Gastrocnemius medialis (tissue), 4 donors: ENCODE results near the gene IFNG. TPM values are rescaled to one million over a fixed set of nuclear protein-coding genes. Genes with fewer than 3 reads are reported as not detected.

Source experiments
- ATAC-seq, 2 donors: fragments of 150-250 bp; one replicate each; pipeline ENCODE4 v1.9.1; 2016
- DNase-seq, 2 donors: peaks; one replicate each; pipeline ENCODE4 v3.0.0-alpha.2; 2019
- H3K27ac ChIP-seq, 4 donors: fragments of 200-600 bp; sonication (generic); 1 replicate in 1 of 4; 2 replicates in 3 of 4; pipeline ENCODE4 v1.5.1; 2016 to 2018; ENCODE audit warnings: mild to moderate bottlenecking in 2 of 4, moderate library complexity in 1 of 4
- H3K27me3 ChIP-seq, 3 donors: fragments of 200-600 bp; sonication (generic) in 2 of 3; 1 replicate in 1 of 3; 2 replicates in 2 of 3; pipeline versions ENCODE4 v1.5.1 to v1.6.0; 2016 to 2019; ENCODE audit warnings: mild to moderate bottlenecking in 1 of 3, moderate library complexity in 1 of 3
- H3K36me3 ChIP-seq, 2 donors: fragments of 200-600 bp; sonication (generic) in 1 of 2; one replicate each; pipeline ENCODE4 v1.5.1; 2017 to 2018
- H3K4me1 ChIP-seq, 2 donors: fragments of 200-600 bp; sonication (generic) in 1 of 2; one replicate each; pipeline ENCODE4 v1.5.1; 2016 to 2017; ENCODE audit warnings: mild to moderate bottlenecking in 2 of 2
- H3K4me3 ChIP-seq, 4 donors: fragments of 200-600 bp; sonication (generic) in 3 of 4; 1 replicate in 1 of 4; 2 replicates in 3 of 4; pipeline ENCODE4 v1.5.1; 2016 to 2019; ENCODE audit warnings: mild to moderate bottlenecking in 2 of 4
- H3K9me3 ChIP-seq, 3 donors: fragments of 200-600 bp; sonication (generic) in 2 of 3; 1 replicate in 1 of 3; 2 replicates in 2 of 3; pipeline ENCODE4 v1.5.1; 2016 to 2019
- CTCF ChIP-seq, 5 experiments: fragments of 450-650 bp in 3 of 5; fragments of 200-600 bp in 2 of 5; sonication (generic) in 2 of 5; IDR thresholded peaks in 4 of 5; conservative IDR thresholded peaks in 1 of 5; 1 replicate in 4 of 5; 2 replicates in 1 of 5; pipeline ENCODE4 v1.5.1; 2016 to 2019; ENCODE audit warnings: antibody characterized with exemption in 5 of 5, mild to moderate bottlenecking in 3 of 5, moderate library complexity in 3 of 5
- POLR2A ChIP-seq, 2 donors: fragments of 450-650 bp; IDR thresholded peaks; one replicate each; pipeline ENCODE4 v1.6.1; 2017; ENCODE audit warnings: antibody characterized with exemption in 2 of 2, mild to moderate bottlenecking in 2 of 2, moderate library complexity in 2 of 2
- in situ Hi-C, 4 donors: fragments of 200-750 bp; cut with MboI; loops; one replicate each; pipeline versions ENCODE4 v1.15.0 to v1.8.0; 2017; ENCODE audit warnings: low sequenced_read_pairs in 4 of 4
- intact Hi-C: fragments of 100-400 bp; cut with DNase I; formaldehyde crosslinking; loops from one replicate; pipeline ENCODE4 v1.15.1; 2023; ENCODE audit warnings: low total_unique reads
- total RNA-seq, 4 donors: library from RNA; depleted of rRNA; stranded (reverse); fragments of >200 nt; gene quantifications; one replicate each; pipeline versions ENCODE4 v1.1.0 to v1.2.3, GENCODE V29; 2016

IFNG gene
- total RNA-seq, 4 donors from 2014 or later: not detected

GRCh38 chr12:68148261-68148951 is 11.1 kb downstream of the IFNG start:
- Histone ChIP-seq H3K9me3 (no peaks in the 10 kb centered on the region), H3K27me3 (no peaks in the 10 kb centered on the region), H3K4me1 (no peaks in the 10 kb centered on the region), H3K4me3 (no peak overlapping the region), H3K27ac (no peak overlapping the region), H3K36me3 (no peaks in the 10 kb centered on the region)
- in situ Hi-C loops (no loop called here), intact Hi-C loops (no loop called here)
- no peak for TF ChIP-seq CTCF (IDR thresholded peaks at IDR 0.05 in 4 of 5, conservative IDR thresholded peaks at IDR 0.05 in 1 of 5)
- TF ChIP-seq POLR2A (IDR thresholded peaks at IDR 0.05): no peak
- DNase-seq: no peak
- ATAC-seq: no peak

GRCh38 chr12:68140556-68140955 is 19.0 kb downstream of the IFNG start:
- Histone ChIP-seq H3K27ac (no peak overlapping the region), H3K27me3 (no peaks in the 10 kb centered on the region), H3K4me3 (no peak overlapping the region), H3K4me1 (no peaks in the 10 kb centered on the region), H3K9me3 (no peaks in the 10 kb centered on the region), H3K36me3 (no peaks in the 10 kb centered on the region)
- ATAC-seq (no peak), DNase-seq (no peak)
- in situ Hi-C loops: no loop called here
- intact Hi-C loops: no loop called here
- no peak for TF ChIP-seq CTCF (IDR thresholded peaks at IDR 0.05 in 4 of 5, conservative IDR thresholded peaks at IDR 0.05 in 1 of 5)
- no peak for TF ChIP-seq POLR2A (IDR thresholded peaks at IDR 0.05)

GRCh38 chr12:68139941-68140340 is 19.6 kb downstream of the IFNG start:
- no peaks in the 10 kb centered on the region for H3K4me1 ChIP-seq
- DNase-seq (no peak), ATAC-seq (no peak)
- no peak for TF ChIP-seq CTCF (IDR thresholded peaks at IDR 0.05 in 4 of 5, conservative IDR thresholded peaks at IDR 0.05 in 1 of 5)
- TF ChIP-seq POLR2A (IDR thresholded peaks at IDR 0.05): no peak
- H3K27me3 ChIP-seq: no peaks in the 10 kb centered on the region
- H3K9me3 ChIP-seq: no peaks in the 10 kb centered on the region
- H3K27ac ChIP-seq: no peak overlapping the region
- H3K4me3 ChIP-seq: no peak overlapping the region
- in situ Hi-C loops: no loop called here
- no peaks in the 10 kb centered on the region for H3K36me3 ChIP-seq
- intact Hi-C loops: no loop called here

- H3K36me3 ChIP-seq: no peaks in the 10 kb centered on the region
- DNase-seq: no peak
- TF ChIP-seq CTCF (IDR thresholded peaks at IDR 0.05 in 4 of 5, conservative IDR thresholded peaks at IDR 0.05 in 1 of 5) (no peak), POLR2A (IDR thresholded peaks at IDR 0.05) (no peak)
These were observed 20.5 kb downstream of the IFNG start for GRCh38 chr12:68139001-68139400.

GRCh38 chr12:68138480-68138879 is 21.1 kb downstream of the IFNG start:
- Histone ChIP-seq H3K27me3 (no peaks in the 10 kb centered on the region), H3K36me3 (no peaks in the 10 kb centered on the region), H3K4me3 (no peak overlapping the region), H3K4me1 (no peaks in the 10 kb centered on the region), H3K9me3 (no peaks in the 10 kb centered on the region), H3K27ac (no peak overlapping the region)
- TF ChIP-seq CTCF (IDR thresholded peaks at IDR 0.05 in 4 of 5, conservative IDR thresholded peaks at IDR 0.05 in 1 of 5): no peak
- no peak for TF ChIP-seq POLR2A (IDR thresholded peaks at IDR 0.05)
- in situ Hi-C loops: no loop called here
- DNase-seq: no peak
- intact Hi-C loops: no loop called here
- ATAC-seq: no peak

More at GRCh38 chr12:68139001-68139400, 20.5 kb downstream of the IFNG start:
- no peaks in the 10 kb centered on the region for H3K27me3 ChIP-seq
- no peak overlapping the region for H3K27ac ChIP-seq
- no peak for ATAC-seq
- in situ Hi-C loops (no loop called here), intact Hi-C loops (no loop called here)
- H3K9me3 ChIP-seq: no peaks in the 10 kb centered on the region
- no peak overlapping the region for H3K4me3 ChIP-seq
- H3K4me1 ChIP-seq: no peaks in the 10 kb centered on the region
